GM10266 (cell line): ENCODE measurements around the gene HDLBP.

ENCODE experiments used
- DNase-seq: peaks from one replicate; pipeline ENCODE4 v3.0.0; 2012; ENCODE audit errors: extremely low spot score
- TF ChIP-seq, protein P1 (sequence below): IDR thresholded peaks from 2 replicates; pipeline ENCODE4 v1.5.1; 2012; ENCODE audit warnings: mild to moderate bottlenecking, low read depth; ENCODE audit not compliant: control insufficient read depth, insufficient read depth; ENCODE audit errors: missing control alignments

The HDLBP gene

DNA sequence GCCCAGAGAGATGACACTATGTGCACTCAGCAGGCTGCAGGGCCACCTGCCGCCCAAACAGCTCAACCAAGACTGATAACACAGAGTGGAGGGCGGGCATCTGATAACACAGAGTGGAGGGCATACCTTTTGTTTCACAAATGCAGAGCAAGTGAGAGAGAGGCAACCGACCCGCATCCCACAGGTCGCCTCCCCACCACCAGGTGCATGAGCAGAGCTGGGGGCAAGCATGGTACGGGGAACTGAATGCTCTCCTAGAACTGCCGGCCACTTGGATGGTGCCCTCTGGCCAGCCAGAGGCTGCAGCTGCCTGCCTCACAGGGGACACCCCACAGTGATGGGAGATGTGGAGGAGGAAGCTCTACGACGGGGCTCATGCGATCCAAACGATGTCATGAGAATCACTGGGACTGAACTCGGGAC is 77.5 kb downstream of the HDLBP start:
- DNase-seq = no peak
- TF ChIP-seq, protein P1, sequence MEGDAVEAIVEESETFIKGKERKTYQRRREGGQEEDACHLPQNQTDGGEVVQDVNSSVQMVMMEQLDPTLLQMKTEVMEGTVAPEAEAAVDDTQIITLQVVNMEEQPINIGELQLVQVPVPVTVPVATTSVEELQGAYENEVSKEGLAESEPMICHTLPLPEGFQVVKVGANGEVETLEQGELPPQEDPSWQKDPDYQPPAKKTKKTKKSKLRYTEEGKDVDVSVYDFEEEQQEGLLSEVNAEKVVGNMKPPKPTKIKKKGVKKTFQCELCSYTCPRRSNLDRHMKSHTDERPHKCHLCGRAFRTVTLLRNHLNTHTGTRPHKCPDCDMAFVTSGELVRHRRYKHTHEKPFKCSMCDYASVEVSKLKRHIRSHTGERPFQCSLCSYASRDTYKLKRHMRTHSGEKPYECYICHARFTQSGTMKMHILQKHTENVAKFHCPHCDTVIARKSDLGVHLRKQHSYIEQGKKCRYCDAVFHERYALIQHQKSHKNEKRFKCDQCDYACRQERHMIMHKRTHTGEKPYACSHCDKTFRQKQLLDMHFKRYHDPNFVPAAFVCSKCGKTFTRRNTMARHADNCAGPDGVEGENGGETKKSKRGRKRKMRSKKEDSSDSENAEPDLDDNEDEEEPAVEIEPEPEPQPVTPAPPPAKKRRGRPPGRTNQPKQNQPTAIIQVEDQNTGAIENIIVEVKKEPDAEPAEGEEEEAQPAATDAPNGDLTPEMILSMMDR = no peak

DNA sequence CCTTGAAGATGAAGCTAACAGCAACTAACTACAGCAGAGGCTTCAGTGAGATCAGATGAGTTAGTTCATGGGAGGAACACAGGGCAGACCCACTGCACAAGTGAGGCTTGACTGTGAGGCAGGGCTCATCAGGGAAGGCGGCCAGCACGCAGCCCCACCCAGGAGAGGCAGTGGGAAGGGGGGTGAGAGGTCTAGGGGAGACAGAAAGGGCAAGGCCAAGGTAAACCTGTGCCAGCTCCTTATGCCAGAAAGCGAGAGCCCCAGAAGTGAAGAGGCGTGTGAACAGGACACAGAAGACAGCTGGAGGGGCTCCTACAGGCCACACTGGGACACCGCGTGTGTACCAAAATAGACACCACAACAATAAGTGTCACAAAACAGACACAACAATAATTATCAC is 78.4 kb downstream of the HDLBP start:
- TF ChIP-seq, protein P1 = no peak

DNA sequence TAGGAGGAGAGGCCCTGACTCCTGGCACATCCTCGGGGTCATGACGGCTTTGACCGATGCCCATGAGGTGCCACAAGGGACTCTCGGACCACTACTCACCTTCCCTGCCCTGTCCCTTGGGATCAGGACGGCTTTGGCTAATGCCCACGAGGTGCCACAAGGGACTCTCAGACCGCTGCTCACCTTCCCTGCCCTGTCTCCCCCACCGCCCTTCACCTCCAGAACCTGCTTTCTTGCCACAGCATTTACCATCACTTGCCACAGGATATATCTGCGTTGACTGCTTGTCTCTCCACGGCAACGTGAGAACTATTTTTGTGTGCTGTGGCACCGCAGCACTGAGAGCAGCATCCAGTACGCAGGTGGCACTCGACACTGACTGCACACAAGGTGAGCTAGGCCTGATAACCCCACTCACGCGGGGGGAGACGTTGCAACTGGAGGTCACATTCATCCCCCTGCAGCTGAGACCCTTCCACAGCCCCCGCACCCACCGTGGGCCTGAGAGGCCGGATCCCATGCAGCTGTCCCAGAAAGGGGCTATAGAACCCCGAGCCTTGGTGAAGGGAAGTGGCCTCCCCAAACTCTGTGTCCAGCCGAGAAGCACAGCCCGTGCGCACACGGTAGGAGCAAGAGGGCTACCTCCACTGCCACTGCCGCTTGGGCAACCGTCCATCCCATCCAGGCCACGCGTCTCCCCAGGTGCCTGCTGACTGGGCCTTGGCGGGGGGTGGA is 79.4 kb downstream of the HDLBP start:
- TF ChIP-seq, protein P1 = no peak
- no peak for DNase-seq

More for the DNA sequence above, 78.4 kb downstream of the HDLBP start:
- DNase-seq = no peak

DNA sequence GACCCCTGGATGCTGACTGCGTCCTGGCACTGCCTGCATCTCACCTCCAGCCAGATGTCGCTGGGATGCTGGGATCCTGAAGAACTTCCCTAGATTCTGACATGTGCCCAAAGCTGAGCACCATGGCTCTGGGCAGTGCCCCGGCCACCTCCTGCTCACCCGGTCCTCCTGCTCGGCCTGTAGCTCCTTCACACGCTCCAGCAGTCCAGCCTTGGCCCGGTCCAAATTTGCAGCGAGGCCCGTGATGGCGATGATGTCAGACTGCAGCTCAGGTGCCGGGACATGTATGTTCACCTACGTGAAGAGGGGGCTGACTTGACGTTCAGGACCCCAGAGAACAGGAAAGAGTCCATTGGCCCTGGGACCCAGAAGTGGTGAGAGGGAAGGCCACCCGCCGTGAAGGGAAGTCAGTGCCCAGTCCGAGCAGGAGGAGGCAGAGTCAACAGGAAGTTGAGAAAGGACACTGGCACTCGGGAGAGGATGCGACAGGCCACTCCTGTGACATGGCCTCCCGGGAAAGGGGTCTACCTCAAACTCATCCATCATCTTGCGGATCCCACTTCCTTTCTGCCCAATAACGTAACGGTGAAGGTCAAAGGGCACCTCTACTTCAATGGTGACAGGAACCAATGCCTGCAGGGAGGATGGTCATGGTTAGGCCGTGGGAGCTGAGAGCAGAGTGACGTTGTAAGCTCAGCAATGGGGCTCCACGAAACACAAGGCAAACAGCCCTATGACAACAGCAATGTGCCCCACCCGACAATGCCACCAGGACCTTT is 80.3 kb downstream of the HDLBP start:
- TF ChIP-seq, protein P1 = no peak
- DNase-seq = no peak

DNA sequence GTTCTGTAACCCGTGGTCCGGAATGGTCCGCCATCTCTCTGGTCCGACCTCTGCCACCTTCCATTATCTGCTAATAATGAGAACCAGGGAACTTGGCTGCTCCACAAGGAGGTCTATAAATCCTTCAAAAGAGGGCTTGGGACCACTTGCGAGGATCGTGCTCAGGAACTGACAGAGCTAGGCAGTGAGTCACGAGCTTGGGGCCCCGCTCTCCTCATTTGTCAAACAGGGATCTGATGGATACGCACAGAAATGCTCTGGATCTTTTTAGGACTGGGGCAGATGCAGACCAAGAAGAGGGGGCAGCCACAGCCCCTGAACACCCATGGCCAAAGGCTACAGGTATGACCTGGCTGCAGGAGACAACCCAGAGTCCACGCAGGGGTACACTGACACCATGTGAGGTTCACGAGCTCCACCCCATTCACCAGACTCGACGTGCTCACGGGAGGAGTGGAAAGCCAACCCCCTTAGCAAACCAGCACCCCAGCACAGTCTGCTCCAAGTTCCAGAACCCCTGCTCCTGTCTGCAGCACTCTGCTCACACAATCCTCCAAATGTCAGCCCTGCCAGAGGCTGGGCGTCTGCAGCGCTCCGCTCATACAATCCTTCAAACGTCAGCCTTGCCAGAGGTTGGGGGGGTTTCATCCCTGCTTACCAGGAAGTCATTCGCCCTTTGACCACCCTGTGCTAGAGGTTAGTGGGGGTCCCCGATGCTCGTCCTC is 81.2 kb downstream of the HDLBP start:
- no peak for DNase-seq
- TF ChIP-seq, protein P1 = no peak

DNA sequence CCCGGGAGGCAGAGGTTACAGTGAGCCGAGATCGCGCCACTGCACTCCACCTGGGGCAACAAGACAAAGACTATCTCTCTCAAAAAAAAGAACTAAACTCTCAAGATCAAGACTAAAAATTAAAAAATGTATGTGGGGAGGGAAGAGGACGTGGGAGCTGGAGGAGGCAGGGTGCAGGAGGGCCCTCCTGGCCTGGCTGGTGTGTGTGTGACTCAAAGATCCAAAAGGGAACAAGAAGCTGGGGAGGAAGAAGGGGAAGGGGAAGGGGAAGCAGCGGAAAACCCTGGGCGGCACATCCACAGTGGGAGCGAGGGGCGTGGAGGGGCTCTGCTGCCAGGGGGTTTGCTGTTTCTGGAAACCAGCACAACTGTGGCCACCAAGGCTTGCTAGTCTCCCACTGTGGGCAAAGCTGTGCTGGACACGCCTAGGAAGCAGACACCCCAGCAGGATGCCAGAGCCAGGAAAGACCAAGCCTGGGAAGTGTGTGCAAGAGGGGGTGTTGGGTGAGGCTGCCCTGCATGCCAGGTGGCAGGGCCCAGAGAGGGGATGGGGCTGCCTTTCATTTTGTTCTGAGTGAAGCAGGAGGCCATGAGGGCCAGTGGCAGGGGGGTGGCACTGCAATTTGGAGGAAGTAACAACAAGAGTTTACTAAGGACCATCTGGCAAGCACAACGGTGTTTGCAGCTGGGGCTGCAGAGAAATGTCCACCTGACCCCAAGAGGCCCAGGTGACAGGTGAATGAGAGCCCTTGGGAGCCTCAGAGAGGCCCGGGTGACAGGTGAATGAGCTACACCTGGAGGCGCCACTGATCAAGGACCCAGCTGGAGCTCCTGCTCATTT is 82.5 kb downstream of the HDLBP start:
- TF ChIP-seq, protein P1 = no peak
- no peak for DNase-seq
